Muscle of arm (tissue), 12 donors: ENCODE data around the gene CNGA1. TPM values are rescaled to one million over a fixed set of nuclear protein-coding genes. Genes with fewer than 3 reads are reported as not detected.
"Not testable (repeated sequence)": the region's sequence is repeated elsewhere in the genome, so short reads cannot be mapped to it uniquely, and the experiment has no call there.

Experiments
- DNase-seq: peaks from one replicate; pipeline ENCODE4 v3.0.0-alpha.2; 2013
- polyA plus RNA-seq, 12 donors: library from polyadenylated mRNA; unstranded; fragments of 120-200 nt; gene quantifications; one replicate each; pipeline ENCODE4 v1.2.1, GENCODE V29; 2013; ENCODE audit not compliant: insufficient read length in 12 of 12

CNGA1 gene
- polyA plus RNA-seq, 12 donors: 0.37 to 2.1 (median 0.94) TPM; not detected in 3

DNA sequence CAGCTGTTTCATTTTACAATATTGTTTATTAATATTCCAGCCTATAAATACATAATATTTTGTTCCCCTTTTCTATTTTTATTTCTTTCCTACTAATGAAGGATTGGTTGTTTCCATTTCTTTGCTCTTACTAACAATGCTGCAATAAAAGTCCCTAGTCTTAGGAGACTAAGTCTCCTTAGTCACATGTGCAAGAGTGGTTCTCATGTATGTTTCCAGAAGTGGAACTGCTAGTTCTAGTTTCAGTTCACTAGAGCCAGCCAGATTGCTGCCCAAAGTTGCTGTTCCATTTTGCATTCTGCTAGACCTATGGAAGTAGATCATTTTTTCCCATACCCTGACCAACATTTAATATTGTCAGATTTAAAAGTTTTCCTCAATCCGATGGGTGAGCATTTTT lies 44.3 kb downstream of the CNGA1 start:
- DNase-seq: peak; percentile 7

DNA sequence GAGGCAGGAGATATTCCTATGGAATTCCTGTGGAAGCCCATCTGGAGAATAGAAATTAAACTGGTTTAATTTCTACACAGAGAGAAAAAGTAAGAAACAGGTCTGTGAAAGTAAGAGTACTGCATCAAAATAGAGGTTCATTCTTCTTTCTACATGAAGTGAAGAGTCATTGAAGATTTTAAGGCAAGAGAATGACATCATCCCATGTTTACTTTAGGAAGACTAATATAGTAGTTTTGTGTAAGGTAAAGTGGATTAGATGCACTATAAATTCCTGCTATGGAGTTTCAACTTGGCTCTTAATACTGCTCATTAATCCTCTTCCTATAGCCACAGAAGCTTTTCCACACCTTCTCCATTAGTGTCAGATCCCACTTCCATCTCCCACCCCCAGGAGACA lies 47.6 kb downstream of the CNGA1 start:
- DNase-seq: no peak

DNA sequence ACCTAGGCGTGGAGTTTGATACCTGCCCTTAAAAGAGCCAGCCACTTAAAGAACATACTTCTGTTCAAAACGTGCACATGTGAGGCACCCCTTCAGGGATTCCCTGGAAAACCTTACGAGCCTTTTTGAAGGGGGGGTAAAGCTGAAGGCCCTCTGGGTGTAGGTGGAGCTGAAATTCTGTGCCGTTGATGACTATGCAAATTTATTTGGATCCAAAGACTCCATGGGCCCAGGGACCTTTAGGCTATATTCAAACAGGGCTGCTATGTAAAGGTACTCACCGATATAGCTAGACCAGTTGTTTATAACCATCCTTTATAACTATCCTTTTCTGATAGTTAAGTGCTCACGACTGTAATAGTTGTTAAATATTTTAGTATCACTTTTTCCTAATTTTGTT lies 61.8 kb downstream of the CNGA1 start:
- no peak for DNase-seq

DNA sequence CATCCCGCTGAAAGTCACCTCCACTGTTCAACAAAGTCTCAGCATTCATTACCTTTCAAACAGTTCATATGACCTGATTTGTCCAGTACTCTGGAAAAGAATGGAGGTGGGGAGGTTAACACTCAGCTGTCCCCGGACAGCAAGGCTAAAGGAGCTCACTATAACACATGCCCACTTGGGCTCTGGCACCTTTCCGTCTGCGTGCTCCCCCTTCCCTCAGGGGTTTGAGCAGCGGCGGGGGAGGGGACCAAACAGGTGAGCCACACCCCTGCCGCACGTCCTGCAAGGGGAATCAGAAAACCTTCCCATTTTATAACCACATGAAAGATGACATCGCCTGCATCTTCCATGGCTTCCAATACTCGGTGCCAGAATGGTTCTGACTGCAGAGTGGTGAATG lies 62.2 kb downstream of the CNGA1 start:
- DNase-seq: no peak

DNA sequence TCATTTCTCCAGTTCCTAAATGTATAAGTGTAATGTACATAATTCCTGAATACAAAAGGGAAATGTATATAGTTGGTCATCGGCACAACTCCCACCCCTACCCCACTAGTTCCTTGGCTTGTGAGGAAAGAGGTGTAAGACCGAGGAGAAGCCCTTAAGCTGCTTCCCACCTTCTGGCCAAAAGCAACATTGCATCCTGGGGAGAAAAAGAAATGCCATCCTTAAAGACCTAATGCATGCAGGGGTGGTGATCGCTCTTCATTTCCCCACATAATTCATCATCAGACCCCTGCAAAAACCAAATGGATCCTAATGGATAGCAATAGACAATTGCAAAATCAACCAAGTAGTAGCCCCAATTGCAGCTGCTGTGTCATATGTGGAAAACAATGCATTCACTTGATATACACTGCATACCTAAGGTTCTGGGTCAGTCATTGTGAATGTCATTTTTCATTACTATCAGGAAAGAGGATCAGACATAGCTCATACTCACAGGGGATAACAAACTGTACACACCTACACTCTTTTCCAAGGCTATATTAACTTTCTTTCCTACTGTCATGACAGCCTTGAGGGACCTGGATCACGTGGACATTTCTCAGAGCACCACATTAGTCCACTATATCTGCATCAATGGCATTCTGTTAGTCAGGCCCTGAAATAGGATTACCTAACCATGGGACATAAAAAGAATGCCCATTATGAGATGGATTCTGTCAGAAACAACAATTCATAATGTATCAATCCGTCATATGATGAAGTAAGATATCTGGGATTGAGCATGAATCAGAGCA lies 70.4 kb downstream of the CNGA1 start:
- DNase-seq: no peak

DNA sequence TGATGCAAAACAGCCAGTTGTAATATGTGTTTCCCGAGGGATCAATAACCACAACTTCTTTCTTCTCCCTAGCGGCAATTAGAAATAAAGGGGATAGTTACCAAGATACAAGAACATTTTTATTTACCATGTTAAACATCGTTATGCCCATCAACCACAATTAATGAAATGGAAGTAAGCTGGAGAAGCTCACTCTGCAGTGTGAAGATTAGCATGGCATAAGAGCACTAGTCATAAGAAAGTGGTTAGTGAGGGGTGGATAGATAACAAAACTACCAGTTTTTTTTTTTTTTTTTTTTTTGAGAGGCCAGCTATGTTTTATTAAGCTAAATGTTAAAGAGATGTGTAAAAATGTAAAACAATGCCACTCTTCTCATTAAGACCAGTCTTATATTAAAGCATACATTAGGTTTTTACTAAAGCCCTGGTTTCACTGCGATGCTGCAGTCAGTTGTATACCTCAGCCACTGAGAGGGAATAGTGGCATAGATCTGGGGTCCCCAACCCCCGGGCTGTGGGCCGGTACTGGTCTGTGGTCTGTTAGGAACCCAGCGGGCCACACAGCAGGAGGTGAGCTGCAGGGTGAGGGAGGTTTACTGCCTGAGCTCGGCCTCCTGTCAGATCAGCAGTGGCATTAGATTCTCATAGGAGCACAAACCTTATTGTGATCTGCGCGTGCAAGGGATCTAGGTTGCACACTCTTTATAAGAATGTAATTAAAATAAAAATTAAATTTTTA lies 74.2 kb downstream of the CNGA1 start:
- no peak for DNase-seq

- DNase-seq: no peak
Measured at GRCh38 chr4:47939456-47939855, 77.0 kb downstream of the CNGA1 start.

- no peak for DNase-seq
Measured at GRCh38 chr4:47936336-47936735, 80.1 kb downstream of the CNGA1 start.

DNA sequence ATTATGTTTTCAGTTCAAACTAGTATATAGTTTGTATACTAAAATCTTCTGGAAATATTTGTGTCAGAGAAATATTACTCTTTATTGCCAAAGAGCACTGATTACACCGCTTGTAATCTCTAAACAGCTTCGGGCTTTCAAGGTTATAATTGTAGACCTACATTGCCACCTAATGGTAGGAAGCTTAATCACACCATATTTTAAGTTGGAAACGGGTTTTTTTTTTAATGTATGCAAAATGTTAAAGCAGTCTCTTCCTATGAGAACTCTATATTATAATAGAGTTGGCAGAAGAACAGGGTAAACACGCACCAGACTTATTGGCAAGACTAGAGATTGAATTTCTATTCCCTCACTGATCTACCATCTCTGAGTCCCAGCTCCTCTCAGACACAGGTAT lies 82.6 kb downstream of the CNGA1 start:
- DNase-seq: peak; percentile 24

- DNase-seq: no peak
Measured at GRCh38 chr4:47930971-47931804, 85.3 kb downstream of the CNGA1 start.

DNA sequence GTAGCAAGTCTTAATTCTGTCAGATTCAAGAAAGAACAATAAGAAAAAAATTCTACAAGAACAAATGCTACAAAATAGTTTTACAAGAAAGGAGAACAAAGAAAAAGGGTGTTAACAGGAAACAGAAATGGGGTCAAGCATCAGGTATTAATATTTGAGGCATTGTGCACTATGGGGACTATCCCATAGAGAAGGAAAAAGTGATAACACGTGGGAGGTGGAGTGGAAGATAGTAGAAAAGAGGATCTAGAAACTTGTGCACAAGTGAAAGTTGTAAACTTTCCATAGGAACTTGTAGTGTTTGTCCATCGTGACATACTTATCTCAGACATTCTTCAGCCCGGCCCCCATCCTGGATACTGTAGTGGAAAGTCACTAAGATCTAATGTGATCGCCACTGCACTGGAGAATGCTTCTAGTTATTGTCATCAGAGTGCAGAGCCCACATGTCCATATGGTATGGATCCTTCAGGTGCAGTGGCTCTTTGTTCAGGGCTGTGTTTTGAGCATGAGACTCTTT lies 86.7 kb downstream of the CNGA1 start:
- no peak for DNase-seq

- peak; percentile 26 for DNase-seq
Measured at GRCh38 chr4:47926667-47927258, 89.7 kb downstream of the CNGA1 start.

DNA sequence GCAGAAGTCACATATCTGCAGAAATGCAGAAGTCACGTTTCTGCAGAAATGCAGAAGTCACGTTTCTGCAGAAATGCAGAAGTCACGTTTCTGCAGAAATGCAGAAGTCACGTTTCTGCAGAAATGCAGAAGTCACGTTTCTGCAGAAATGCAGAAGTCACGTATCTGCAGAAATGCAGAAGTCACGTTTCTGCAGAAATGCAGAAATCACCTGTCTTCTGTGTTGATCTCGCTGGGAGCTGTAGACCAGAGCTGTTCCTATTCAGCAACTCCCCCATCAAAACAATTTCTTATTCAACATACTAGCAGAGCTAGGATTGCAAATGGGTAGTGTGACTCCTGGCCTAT lies 93.2 kb downstream of the CNGA1 start:
- DNase-seq: not testable (repeated sequence)

- DNase-seq: not testable (repeated sequence)
Measured at GRCh38 chr4:47922436-47923260, 93.8 kb downstream of the CNGA1 start.

DNA sequence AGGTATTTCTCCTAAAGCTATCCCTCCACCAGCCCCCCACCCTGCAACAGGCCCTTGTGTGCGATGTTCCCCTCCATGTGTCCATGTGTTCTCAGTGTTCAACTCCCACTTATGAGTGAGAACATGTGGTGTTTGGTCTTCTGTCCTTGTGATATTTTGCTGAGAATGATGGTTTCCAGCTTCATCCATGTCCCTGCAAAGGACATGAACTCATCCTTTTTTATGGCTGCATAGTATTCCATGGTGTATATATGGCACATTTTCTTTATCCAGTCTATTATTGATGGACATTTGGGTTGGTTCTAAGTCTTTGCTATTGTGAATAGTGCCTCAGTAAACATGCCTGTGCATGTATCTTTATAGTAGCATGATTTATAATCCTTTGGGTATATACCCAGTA lies 99.3 kb downstream of the CNGA1 start:
- DNase-seq: not testable (repeated sequence)

- no peak for DNase-seq
Measured at GRCh38 chr4:47915378-47915777, 101.1 kb downstream of the CNGA1 start.

DNA sequence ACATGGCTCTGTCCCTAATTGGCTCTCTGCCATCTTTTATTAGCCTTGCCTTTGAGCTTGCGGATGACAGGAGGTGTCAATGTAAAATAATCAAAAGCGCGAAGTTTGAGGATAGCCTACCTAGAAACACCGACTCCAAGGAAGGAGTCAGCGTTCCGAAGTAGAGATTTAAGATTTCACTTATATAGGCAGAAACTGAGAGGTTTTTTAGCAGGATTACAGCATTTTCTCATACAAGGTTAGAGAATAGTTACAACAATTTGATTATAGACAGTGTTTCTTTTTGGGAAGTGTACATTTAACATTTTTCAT lies 101.6 kb downstream of the CNGA1 start:
- no peak for DNase-seq

DNA sequence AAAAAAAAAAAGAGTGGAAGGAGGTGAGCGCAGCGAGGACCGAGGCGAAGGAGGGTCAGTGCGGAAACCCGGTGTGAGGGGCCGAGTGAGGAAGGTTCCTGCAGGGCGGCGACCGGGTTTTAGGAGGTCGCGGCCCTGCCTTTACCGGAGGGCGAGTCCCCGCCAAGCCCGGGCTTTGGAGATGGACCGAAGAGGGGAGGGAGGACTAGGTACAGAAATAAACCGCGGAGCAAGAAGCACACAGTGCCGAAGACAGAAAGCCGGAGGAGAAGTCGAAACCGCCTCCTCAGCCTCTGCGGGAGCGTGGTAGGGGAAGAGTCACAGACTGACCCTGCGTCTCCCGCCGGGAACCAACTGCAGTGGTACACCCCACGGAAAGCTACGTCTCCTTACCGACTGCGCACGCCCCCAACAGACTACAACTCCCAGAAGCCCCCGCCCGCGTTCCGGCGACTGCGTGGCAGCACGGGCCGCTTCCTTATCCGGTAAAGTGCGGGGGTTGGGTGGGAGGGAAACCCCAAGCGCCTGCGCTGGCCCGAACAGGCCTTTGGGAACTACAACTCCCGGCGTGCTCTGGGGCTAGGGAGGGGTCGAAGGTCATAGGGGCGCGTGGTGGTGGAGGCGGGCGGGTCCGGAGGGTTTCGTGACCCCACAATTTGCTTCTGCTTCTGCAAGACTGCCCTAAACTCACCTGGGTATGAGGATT lies 102.1 kb downstream of the CNGA1 start, which contains the start of gene NFXL1:
NFXL1 (minus strand) TSS at position 364 of the 706 bp plus-strand sequence. CDS start 380 bp downstream, outside the sequence.
- peak; percentile 98 for DNase-seq

- no peak for DNase-seq
Measured at GRCh38 chr4:47913861-47914219, 102.6 kb downstream of the CNGA1 start.

DNA sequence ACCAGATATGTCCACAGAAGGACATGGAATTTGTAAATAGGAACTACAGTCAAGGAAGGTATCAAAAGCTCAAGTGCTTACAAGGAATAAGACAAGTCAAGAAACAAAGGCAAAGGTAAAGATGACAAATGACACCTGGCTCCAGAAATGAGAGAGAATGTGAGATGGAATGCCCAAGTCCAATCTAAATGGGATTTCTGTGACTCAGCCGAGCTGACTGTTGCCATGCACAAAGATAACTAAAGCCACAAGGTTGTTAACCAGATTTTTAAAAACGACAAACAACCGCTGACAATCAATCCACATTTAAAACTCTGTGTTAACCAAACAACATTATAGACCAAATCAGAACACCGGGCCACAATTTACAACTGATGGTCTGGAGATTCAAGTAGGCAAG lies 103.2 kb downstream of the CNGA1 start:
- no peak for DNase-seq
